ENCODE measurements around the gene DCDC1. TPM values are rescaled to one million over a fixed set of nuclear protein-coding genes. Genes with fewer than 3 reads are reported as not detected.

Gene DCDC1
- total RNA-seq, 1 donor from 2014 or later = not detected

- Histone ChIP-seq H3K9ac (ENCODE audit: low read depth in 1 of 3, low read length in 3 of 3) (no peak overlapping the region), H3K27ac (ENCODE audit: low read depth, low read length) (no peak overlapping the region), H3K4me1 (ENCODE audit: control insufficient read depth in 3 of 3, insufficient read depth in 3 of 3, low read length in 3 of 3) (no peaks in the 10 kb centered on the region)
These were observed 493.7 kb downstream of the DCDC1 start for GRCh38 chr11:30875806-30876205.

GRCh38 chr11:30873924-30874610 is 495.5 kb downstream of the DCDC1 start:
- Histone ChIP-seq H3K27ac (ENCODE audit: low read depth, low read length) (no peak overlapping the region), H3K4me1 (ENCODE audit: control insufficient read depth in 3 of 3, insufficient read depth in 3 of 3, low read length in 3 of 3) (no peaks in the 10 kb centered on the region), H3K9ac (ENCODE audit: low read depth in 1 of 3, low read length in 3 of 3) (no peak overlapping the region), H3K9me3 (ENCODE audit: control insufficient read depth in 3 of 3, low read length in 3 of 3) (no peaks in the 10 kb centered on the region), H3K4me3 (ENCODE audit: low read length in 3 of 3) (no peak overlapping the region), H3K27me3 (ENCODE audit: control insufficient read depth in 3 of 3, insufficient read depth in 3 of 3, low read length in 3 of 3) (no peaks in the 10 kb centered on the region), H3K36me3 (ENCODE audit: control insufficient read depth in 3 of 3, insufficient read depth in 3 of 3, low read length in 3 of 3) (no peaks in the 10 kb centered on the region)

More at GRCh38 chr11:30875806-30876205, 493.7 kb downstream of the DCDC1 start:
- Histone ChIP-seq H3K36me3 (ENCODE audit: control insufficient read depth in 3 of 3, insufficient read depth in 3 of 3, low read length in 3 of 3) (no peaks in the 10 kb centered on the region), H3K9me3 (ENCODE audit: control insufficient read depth in 3 of 3, low read length in 3 of 3) (no peaks in the 10 kb centered on the region), H3K4me3 (ENCODE audit: low read length in 3 of 3) (no peak overlapping the region), H3K27me3 (ENCODE audit: control insufficient read depth in 3 of 3, insufficient read depth in 3 of 3, low read length in 3 of 3) (no peaks in the 10 kb centered on the region)

GRCh38 chr11:30868626-30869081 is 500.9 kb downstream of the DCDC1 start:
- Histone ChIP-seq H3K27ac (ENCODE audit: low read depth, low read length) (no peak overlapping the region), H3K4me1 (ENCODE audit: control insufficient read depth in 3 of 3, insufficient read depth in 3 of 3, low read length in 3 of 3) (no peaks in the 10 kb centered on the region), H3K36me3 (ENCODE audit: control insufficient read depth in 3 of 3, insufficient read depth in 3 of 3, low read length in 3 of 3) (no peaks in the 10 kb centered on the region), H3K9ac (ENCODE audit: low read depth in 1 of 3, low read length in 3 of 3) (no peak overlapping the region), H3K27me3 (ENCODE audit: control insufficient read depth in 3 of 3, insufficient read depth in 3 of 3, low read length in 3 of 3) (no peaks in the 10 kb centered on the region), H3K9me3 (ENCODE audit: control insufficient read depth in 3 of 3, low read length in 3 of 3) (no peaks in the 10 kb centered on the region), H3K4me3 (ENCODE audit: low read length in 3 of 3) (no peak overlapping the region)

- Histone ChIP-seq H3K9me3 (ENCODE audit: control insufficient read depth in 3 of 3, low read length in 3 of 3) (no peaks in the 10 kb centered on the region), H3K4me1 (ENCODE audit: control insufficient read depth in 3 of 3, insufficient read depth in 3 of 3, low read length in 3 of 3) (no peaks in the 10 kb centered on the region), H3K4me3 (ENCODE audit: low read length in 3 of 3) (no peak overlapping the region), H3K27ac (ENCODE audit: low read depth, low read length) (no peak overlapping the region), H3K36me3 (ENCODE audit: control insufficient read depth in 3 of 3, insufficient read depth in 3 of 3, low read length in 3 of 3) (no peaks in the 10 kb centered on the region), H3K27me3 (ENCODE audit: control insufficient read depth in 3 of 3, insufficient read depth in 3 of 3, low read length in 3 of 3) (no peaks in the 10 kb centered on the region), H3K9ac (ENCODE audit: low read depth in 1 of 3, low read length in 3 of 3) (no peak overlapping the region)
These were observed 506.3 kb downstream of the DCDC1 start for GRCh38 chr11:30863209-30863608.

GRCh38 chr11:30861531-30861930 is 508.0 kb downstream of the DCDC1 start:
- no peaks in the 10 kb centered on the region for H3K36me3 ChIP-seq (ENCODE audit: control insufficient read depth in 3 of 3, insufficient read depth in 3 of 3, low read length in 3 of 3)
- H3K27me3 ChIP-seq (ENCODE audit: control insufficient read depth in 3 of 3, insufficient read depth in 3 of 3, low read length in 3 of 3) = no peaks in the 10 kb centered on the region
- no peak overlapping the region for H3K27ac ChIP-seq (ENCODE audit: low read depth, low read length)
- H3K9me3 ChIP-seq (ENCODE audit: control insufficient read depth in 3 of 3, low read length in 3 of 3) = no peaks in the 10 kb centered on the region
- no peaks in the 10 kb centered on the region for H3K4me1 ChIP-seq (ENCODE audit: control insufficient read depth in 3 of 3, insufficient read depth in 3 of 3, low read length in 3 of 3)
- no peak overlapping the region for H3K9ac ChIP-seq (ENCODE audit: low read depth in 1 of 3, low read length in 3 of 3)
- H3K4me3 ChIP-seq (ENCODE audit: low read length in 3 of 3) = no peak overlapping the region

GRCh38 chr11:30861064-30861463 is 508.5 kb downstream of the DCDC1 start:
- H3K4me3 ChIP-seq (ENCODE audit: low read length in 3 of 3) = no peak overlapping the region
- H3K4me1 ChIP-seq (ENCODE audit: control insufficient read depth in 3 of 3, insufficient read depth in 3 of 3, low read length in 3 of 3) = no peaks in the 10 kb centered on the region
- H3K27ac ChIP-seq (ENCODE audit: low read depth, low read length) = no peak overlapping the region
- H3K36me3 ChIP-seq (ENCODE audit: control insufficient read depth in 3 of 3, insufficient read depth in 3 of 3, low read length in 3 of 3) = no peaks in the 10 kb centered on the region
- H3K27me3 ChIP-seq (ENCODE audit: control insufficient read depth in 3 of 3, insufficient read depth in 3 of 3, low read length in 3 of 3) = no peaks in the 10 kb centered on the region
- no peak overlapping the region for H3K9ac ChIP-seq (ENCODE audit: low read depth in 1 of 3, low read length in 3 of 3)
- no peaks in the 10 kb centered on the region for H3K9me3 ChIP-seq (ENCODE audit: control insufficient read depth in 3 of 3, low read length in 3 of 3)

- no peak overlapping the region for H3K4me3 ChIP-seq (ENCODE audit: low read length in 3 of 3)
- no peaks in the 10 kb centered on the region for H3K27me3 ChIP-seq (ENCODE audit: control insufficient read depth in 3 of 3, insufficient read depth in 3 of 3, low read length in 3 of 3)
- no peak overlapping the region for H3K27ac ChIP-seq (ENCODE audit: low read depth, low read length)
- peaks cover 0 to 1% (median 0%) of the 10 kb centered on the region in 3 donors for H3K4me1 ChIP-seq (ENCODE audit: control insufficient read depth in 3 of 3, insufficient read depth in 3 of 3, low read length in 3 of 3)
- H3K9me3 ChIP-seq (ENCODE audit: control insufficient read depth in 3 of 3, low read length in 3 of 3) = no peaks in the 10 kb centered on the region
- no peaks in the 10 kb centered on the region for H3K36me3 ChIP-seq (ENCODE audit: control insufficient read depth in 3 of 3, insufficient read depth in 3 of 3, low read length in 3 of 3)
- no peak overlapping the region for H3K9ac ChIP-seq (ENCODE audit: low read depth in 1 of 3, low read length in 3 of 3)
These were observed 509.4 kb downstream of the DCDC1 start for GRCh38 chr11:30860146-30860545.

- Histone ChIP-seq H3K27ac (ENCODE audit: low read depth, low read length) (no peak overlapping the region), H3K36me3 (ENCODE audit: control insufficient read depth in 3 of 3, insufficient read depth in 3 of 3, low read length in 3 of 3) (no peaks in the 10 kb centered on the region), H3K9ac (ENCODE audit: low read depth in 1 of 3, low read length in 3 of 3) (no peak overlapping the region), H3K27me3 (ENCODE audit: control insufficient read depth in 3 of 3, insufficient read depth in 3 of 3, low read length in 3 of 3) (no peaks in the 10 kb centered on the region), H3K9me3 (ENCODE audit: control insufficient read depth in 3 of 3, low read length in 3 of 3) (no peaks in the 10 kb centered on the region), H3K4me1 (ENCODE audit: control insufficient read depth in 3 of 3, insufficient read depth in 3 of 3, low read length in 3 of 3) (peaks cover 0 to 6% (median 0%) of the 10 kb centered on the region in 3 donors), H3K4me3 (ENCODE audit: low read length in 3 of 3) (no peak overlapping the region)
These were observed 509.9 kb downstream of the DCDC1 start for GRCh38 chr11:30859669-30860068.

- Histone ChIP-seq H3K36me3 (ENCODE audit: control insufficient read depth in 3 of 3, insufficient read depth in 3 of 3, low read length in 3 of 3) (no peaks in the 10 kb centered on the region), H3K27me3 (ENCODE audit: control insufficient read depth in 3 of 3, insufficient read depth in 3 of 3, low read length in 3 of 3) (no peaks in the 10 kb centered on the region), H3K4me1 (ENCODE audit: control insufficient read depth in 3 of 3, insufficient read depth in 3 of 3, low read length in 3 of 3) (peaks cover 0 to 6% (median 0%) of the 10 kb centered on the region in 3 donors), H3K27ac (ENCODE audit: low read depth, low read length) (no peak overlapping the region), H3K9me3 (ENCODE audit: control insufficient read depth in 3 of 3, low read length in 3 of 3) (no peaks in the 10 kb centered on the region), H3K4me3 (ENCODE audit: low read length in 3 of 3) (no peak overlapping the region), H3K9ac (ENCODE audit: low read depth in 1 of 3, low read length in 3 of 3) (no peak overlapping the region)
These were observed 514.0 kb downstream of the DCDC1 start for GRCh38 chr11:30855383-30856006.

GRCh38 chr11:30853439-30853838 is 516.1 kb downstream of the DCDC1 start:
- Histone ChIP-seq H3K4me3 (ENCODE audit: low read length in 3 of 3) (no peak overlapping the region), H3K27me3 (ENCODE audit: control insufficient read depth in 3 of 3, insufficient read depth in 3 of 3, low read length in 3 of 3) (no peaks in the 10 kb centered on the region), H3K36me3 (ENCODE audit: control insufficient read depth in 3 of 3, insufficient read depth in 3 of 3, low read length in 3 of 3) (no peaks in the 10 kb centered on the region), H3K4me1 (ENCODE audit: control insufficient read depth in 3 of 3, insufficient read depth in 3 of 3, low read length in 3 of 3) (peaks cover 0 to 6% (median 0%) of the 10 kb centered on the region in 3 donors), H3K9me3 (ENCODE audit: control insufficient read depth in 3 of 3, low read length in 3 of 3) (no peaks in the 10 kb centered on the region), H3K27ac (ENCODE audit: low read depth, low read length) (no peak overlapping the region), H3K9ac (ENCODE audit: low read depth in 1 of 3, low read length in 3 of 3) (no peak overlapping the region)

Data from skeletal muscle tissue (tissue), 4 donors.